Natural killer cell (primary cell): ENCODE data around the gene GPX2. TPM values are rescaled to one million over a fixed set of nuclear protein-coding genes. Genes with fewer than 3 reads are reported as not detected.

Source experiments
- ATAC-seq, 3 donors: fragments of 150-1000 bp in 2 of 3; fragments of 200-7000 bp in 1 of 3; cut with Tn5 transposase; 1 replicate in 1 of 3; 2 replicates in 2 of 3; pipeline ENCODE4 v1.10.0; 2021; ENCODE audit warnings: mild to moderate bottlenecking in 2 of 3, moderate library complexity in 2 of 3
- DNase-seq, 2 donors: peaks; one replicate each; pipeline versions ENCODE4 v3.0.0 to v3.0.0-alpha.2; 2013 to 2021; ENCODE audit warnings: mixed read lengths in 1 of 2
- H3K27ac ChIP-seq: one replicate; pipeline ENCODE4 v1.5.1; 2013; ENCODE audit warnings: mild to moderate bottlenecking, low read length
- H3K27me3 ChIP-seq: one replicate; pipeline ENCODE4 v1.6.1; 2013; ENCODE audit warnings: low read length; ENCODE audit not compliant: control insufficient read depth, insufficient read depth
- H3K36me3 ChIP-seq: one replicate; pipeline ENCODE4 v1.6.1; 2013; ENCODE audit warnings: low read length; ENCODE audit not compliant: control insufficient read depth, insufficient read depth
- H3K4me1 ChIP-seq: one replicate; pipeline ENCODE4 v1.6.1; 2013; ENCODE audit warnings: low read length; ENCODE audit not compliant: control insufficient read depth, insufficient read depth
- H3K4me3 ChIP-seq: one replicate; pipeline ENCODE4 v1.5.1; 2013; ENCODE audit warnings: low read length
- H3K9me3 ChIP-seq: one replicate; pipeline ENCODE4 v1.6.1; 2013; ENCODE audit warnings: low read length; ENCODE audit not compliant: control insufficient read depth, insufficient read depth
- H3K27ac Mint-ChIP-seq, 2 donors: one replicate each; pipeline ENCODE4 v1.8.0; 2022; ENCODE audit warnings: mild to moderate bottlenecking in 2 of 2, mixed read lengths in 2 of 2, moderate library complexity in 1 of 2
- H3K27me3 Mint-ChIP-seq, 2 donors: one replicate each; pipeline ENCODE4 v1.8.0; 2022; ENCODE audit warnings: low read depth in 2 of 2, mixed read lengths in 2 of 2
- H3K36me3 Mint-ChIP-seq: one replicate; pipeline ENCODE4 v1.8.0; 2022; ENCODE audit warnings: mixed read lengths
- H3K4me1 Mint-ChIP-seq, 2 donors: one replicate each; pipeline ENCODE4 v1.8.0; 2022; ENCODE audit warnings: mixed read lengths in 2 of 2
- H3K4me3 Mint-ChIP-seq: one replicate; pipeline ENCODE4 v1.8.0; 2022; ENCODE audit warnings: mild to moderate bottlenecking, moderate library complexity, mixed read lengths
- H3K9me3 Mint-ChIP-seq, 2 donors: one replicate each; pipeline ENCODE4 v1.8.0; 2022; ENCODE audit warnings: mixed read lengths in 2 of 2
- CTCF ChIP-seq: fragments of 200-600 bp; IDR thresholded peaks from one replicate; pipeline ENCODE4 v1.8.0; 2022; ENCODE audit warnings: antibody characterized with exemption
- WGBS: methylation state at CpG from one replicate; pipeline ENCODE4 v1.1.7; 2013; ENCODE audit warnings: missing lambda C conversion rate; ENCODE audit not compliant: insufficient coverage; 5-methylcytosine and 5-hydroxymethylcytosine counted together
- intact Hi-C: fragments of 100-400 bp; cut with micrococcal nuclease; formaldehyde crosslinking; loops from one replicate; pipeline ENCODE4 v1.14.2; 2022
- total RNA-seq, 4 donors: library from RNA; stranded (reverse); fragments of 120-200 nt in 1 of 4; gene quantifications; one replicate each; pipeline versions ENCODE4 v1.2.3 to v1.2.4, GENCODE V29; 2013 to 2022

The GPX2 gene
- total RNA-seq, 3 donors from 2014 or later (not counting 1 experiment from before 2014, with no cell fraction given): not detected

DNA sequence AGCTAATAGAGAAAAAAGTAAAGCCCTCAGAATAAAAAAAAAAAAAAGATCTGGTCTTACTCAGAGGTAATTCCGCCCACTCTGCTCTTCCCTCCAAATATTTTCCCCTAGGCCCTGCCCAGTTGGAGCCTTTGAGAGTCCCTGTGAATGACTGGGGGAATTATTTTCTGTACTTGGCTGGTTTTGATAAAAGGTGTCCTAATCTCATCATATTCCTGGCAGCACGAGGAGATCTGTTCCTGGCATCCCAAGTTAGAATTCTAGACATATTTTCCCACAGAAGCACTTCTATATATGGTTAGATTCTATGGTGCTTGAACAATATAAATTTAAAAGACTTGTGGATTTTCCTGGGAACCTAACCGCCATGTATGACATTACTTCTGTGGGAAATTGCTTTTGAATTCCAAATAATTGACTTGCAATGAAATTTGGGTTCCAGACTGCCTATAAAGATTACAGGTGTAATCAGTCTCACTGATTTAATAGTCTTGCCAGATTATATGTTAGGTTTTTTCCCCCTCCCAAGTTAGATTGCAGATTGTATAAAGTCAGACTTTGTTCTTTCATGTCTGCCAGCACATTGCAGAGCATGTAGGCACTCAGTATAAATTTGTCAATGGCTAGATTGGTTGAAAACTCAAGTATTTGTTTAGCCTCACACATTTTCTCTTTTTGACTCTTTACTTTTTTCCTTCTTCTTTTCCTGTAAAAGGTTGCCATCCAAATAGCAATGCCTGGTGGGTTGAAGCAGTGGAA, 12.3 kb downstream of the GPX2 start:
- no peaks in the 10 kb centered on the region for H3K27me3 Mint-ChIP-seq
- no peak for TF ChIP-seq CTCF
- Histone ChIP-seq H3K4me1 (peaks cover 17% of the 10 kb centered on the region), H3K27me3 (no peaks in the 10 kb centered on the region), H3K9me3 (no peaks in the 10 kb centered on the region), H3K4me3 (no peak overlapping the region), H3K36me3 (peaks cover 71% of the 10 kb centered on the region), H3K27ac (peak overlapping the region; percentile 47)
- no peak overlapping the region for H3K27ac Mint-ChIP-seq
- no peaks in the 10 kb centered on the region for H3K9me3 Mint-ChIP-seq
- WGBS: 100% methylated on average over 1 of the region's 3 CpGs
- intact Hi-C loops: no loop called here
- DNase-seq (no peak), ATAC-seq (no peak)
- no peaks in the 10 kb centered on the region for H3K36me3 Mint-ChIP-seq
- peak overlapping the region; percentile 11 for H3K4me3 Mint-ChIP-seq
- H3K4me1 Mint-ChIP-seq: peaks cover 7 to 20% of the 10 kb centered on the region in 2 donors

DNA sequence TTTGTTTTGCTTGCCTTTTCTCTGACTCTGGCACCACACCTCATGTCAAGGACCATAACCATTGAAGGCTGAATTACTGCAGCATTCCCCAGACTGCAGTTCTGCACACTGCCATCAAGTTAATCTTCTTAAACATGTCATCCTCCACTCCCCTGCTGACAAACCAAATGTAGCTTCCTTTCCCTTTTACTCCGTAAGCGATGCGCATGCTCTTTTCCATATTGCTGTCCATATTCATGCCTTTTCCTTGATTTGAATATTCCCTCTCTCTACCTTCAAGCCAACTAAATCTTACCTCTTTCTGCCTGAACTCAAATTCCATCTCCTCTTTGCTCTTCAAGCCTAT, 13.6 kb downstream of the GPX2 start:
- no peaks in the 10 kb centered on the region for H3K27me3 ChIP-seq
- H3K9me3 ChIP-seq: no peaks in the 10 kb centered on the region
- no peaks in the 10 kb centered on the region for H3K9me3 Mint-ChIP-seq
- WGBS: 90% methylated on average over 3 of the region's 3 CpGs
- H3K27ac ChIP-seq: peak overlapping the region; percentile 83
- H3K4me3 ChIP-seq: no peak overlapping the region
- ATAC-seq: peak in 2 of 3 donors; percentile 5 to 49
- H3K4me3 Mint-ChIP-seq: no peak overlapping the region
- intact Hi-C loops: loop anchor here (2.0 kb wide), 1 partner anchor 14 kb away; the partner anchor contains the start of gene CHURC1
- peaks cover 6 to 14% of the 10 kb centered on the region in 2 donors for H3K4me1 Mint-ChIP-seq
- peaks cover 78% of the 10 kb centered on the region for H3K36me3 ChIP-seq
- peaks cover 17% of the 10 kb centered on the region for H3K4me1 ChIP-seq
- DNase-seq: peak in 1 of 2 donors; percentile 50
- H3K36me3 Mint-ChIP-seq: peaks cover 7% of the 10 kb centered on the region
- H3K27ac Mint-ChIP-seq: no peak overlapping the region
- no peaks in the 10 kb centered on the region for H3K27me3 Mint-ChIP-seq
- TF ChIP-seq CTCF: no peak

- ATAC-seq (peak; percentile 80 to 85 (median 83)), DNase-seq (peak in 1 of 2 donors; percentile 64)
- intact Hi-C loops: loop anchor here (2.0 kb wide), 1 partner anchor 14 kb away; the partner anchor contains the start of gene CHURC1
- Mint-ChIP-seq H3K27ac (no peak overlapping the region), H3K4me3 (no peak overlapping the region), H3K9me3 (no peaks in the 10 kb centered on the region), H3K36me3 (peaks cover 7% of the 10 kb centered on the region), H3K27me3 (no peaks in the 10 kb centered on the region), H3K4me1 (peaks cover 6 to 14% of the 10 kb centered on the region in 2 donors)
- H3K27ac ChIP-seq: peak overlapping the region; percentile 83
- no peak for TF ChIP-seq CTCF
- H3K4me1 ChIP-seq: peaks cover 17% of the 10 kb centered on the region
- no peaks in the 10 kb centered on the region for H3K9me3 ChIP-seq
- H3K27me3 ChIP-seq: no peaks in the 10 kb centered on the region
- 42% methylated on average over 7 of the region's 7 CpGs for WGBS
- peaks cover 76% of the 10 kb centered on the region for H3K36me3 ChIP-seq
- H3K4me3 ChIP-seq: no peak overlapping the region
Measured at GRCh38 chr14:64928239-64929013, 14.1 kb downstream of the GPX2 start.
